Measurements from ENCODE around the gene PDHX.
"Not testable (repeated sequence)": the region's sequence is repeated elsewhere in the genome, so short reads cannot be mapped to it uniquely, and the experiment has no call there.

PDHX gene

DNA sequence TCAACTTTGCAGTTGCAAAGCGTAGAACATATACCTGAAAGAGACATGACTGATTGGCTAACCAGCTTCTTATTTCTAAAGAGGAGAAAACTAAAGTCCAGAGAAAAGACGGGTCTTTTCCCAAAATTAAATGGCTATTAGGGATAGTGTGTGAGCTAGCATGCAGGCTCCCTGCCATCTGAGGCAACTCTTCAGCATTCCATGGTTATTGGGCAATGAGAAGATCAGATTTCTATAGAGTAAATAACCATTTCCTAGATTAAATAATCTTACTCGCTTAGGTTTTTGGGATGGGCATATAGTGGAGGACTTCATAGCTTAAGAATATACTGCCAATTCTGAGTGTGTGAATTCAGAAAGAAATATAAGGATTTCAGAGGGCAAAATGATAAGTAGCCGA, 95.0 kb downstream of the PDHX start:
- Mint-ChIP-seq H3K27ac (no peak overlapping the region), H3K36me3 (peaks cover 9% of the 10 kb centered on the region), H3K9me3 (no peaks in the 10 kb centered on the region), H3K4me1 (peaks cover 57% of the 10 kb centered on the region), H3K4me3 (no peak overlapping the region)
- DNase-seq (ENCODE audit: low spot score in 2 of 2) (no peak), ATAC-seq (no peak)

- peaks cover 9% of the 10 kb centered on the region for H3K36me3 Mint-ChIP-seq
- ATAC-seq (no peak), DNase-seq (ENCODE audit: low spot score in 2 of 2) (no peak)
- H3K9me3 Mint-ChIP-seq, result no peaks in the 10 kb centered on the region
- H3K4me1 Mint-ChIP-seq, result peaks cover 52% of the 10 kb centered on the region
- peak overlapping the region; percentile 45 for H3K4me3 Mint-ChIP-seq
- H3K27ac Mint-ChIP-seq, result peak overlapping the region; percentile 89
These were observed 95.5 kb downstream of the PDHX start for GRCh38 chr11:35011944-35012343.

- H3K4me1 Mint-ChIP-seq, result peaks cover 45% of the 10 kb centered on the region
- peak overlapping the region; percentile 89 for H3K27ac Mint-ChIP-seq
- no peaks in the 10 kb centered on the region for H3K9me3 Mint-ChIP-seq
- peak overlapping the region; percentile 45 for H3K4me3 Mint-ChIP-seq
- peaks cover 9% of the 10 kb centered on the region for H3K36me3 Mint-ChIP-seq
- DNase-seq (ENCODE audit: low spot score in 2 of 2) (peak; percentile 27 to 78), ATAC-seq (peak; percentile 87)
These were observed 96.2 kb downstream of the PDHX start for GRCh38 chr11:35012467-35013191.

DNA sequence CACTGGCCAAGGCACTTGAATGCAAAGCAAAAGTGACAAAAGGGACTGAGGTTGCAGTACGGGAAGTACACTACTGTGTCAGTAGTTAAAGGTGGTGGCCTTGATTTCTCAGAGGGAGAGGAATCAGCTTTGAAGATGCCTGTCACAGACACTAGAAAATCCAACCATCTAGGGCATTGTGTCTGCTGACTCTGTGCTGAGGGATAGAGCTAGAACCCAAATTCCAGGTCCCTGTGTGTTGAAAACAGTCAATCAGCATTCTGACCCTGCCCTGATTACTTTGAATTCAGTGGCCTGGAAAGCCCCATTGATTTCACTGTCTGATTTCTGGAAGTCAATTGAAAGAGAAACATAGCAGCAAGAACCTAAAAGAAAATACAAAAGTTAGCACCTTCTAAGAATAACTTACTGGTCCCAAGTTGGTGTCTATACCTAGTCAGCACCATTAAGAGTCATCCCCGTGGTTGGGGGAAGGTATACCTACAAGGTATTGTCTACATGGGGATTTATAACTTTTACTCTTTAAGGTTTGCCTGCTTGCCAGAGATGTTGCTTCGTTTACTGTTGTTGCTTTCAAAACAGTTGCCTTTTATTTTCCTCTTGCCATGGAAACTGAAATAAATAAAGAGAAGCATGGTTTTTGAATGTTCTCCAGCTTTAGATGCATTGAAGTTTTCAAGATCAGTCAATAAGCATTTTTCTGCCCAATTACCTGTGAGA, 97.3 kb downstream of the PDHX start:
- H3K4me1 Mint-ChIP-seq, result peaks cover 39% of the 10 kb centered on the region
- no peaks in the 10 kb centered on the region for H3K9me3 Mint-ChIP-seq
- DNase-seq (ENCODE audit: low spot score in 2 of 2) (peak; percentile 18 to 78), ATAC-seq (peak; percentile 77)
- H3K36me3 Mint-ChIP-seq, result peaks cover 9% of the 10 kb centered on the region
- peak overlapping the region; percentile 89 for H3K27ac Mint-ChIP-seq
- H3K4me3 Mint-ChIP-seq, result peak overlapping the region; percentile 45

GRCh38 chr11:35014346-35014745, 97.9 kb downstream of the PDHX start:
- peaks cover 9% of the 10 kb centered on the region for H3K36me3 Mint-ChIP-seq
- H3K9me3 Mint-ChIP-seq, result no peaks in the 10 kb centered on the region
- peak overlapping the region; percentile 89 for H3K27ac Mint-ChIP-seq
- H3K4me1 Mint-ChIP-seq, result peaks cover 34% of the 10 kb centered on the region
- DNase-seq (ENCODE audit: low spot score in 2 of 2) (no peak), ATAC-seq (no peak)
- peak overlapping the region; percentile 45 for H3K4me3 Mint-ChIP-seq

GRCh38 chr11:35015621-35016387, 99.4 kb downstream of the PDHX start:
- DNase-seq (ENCODE audit: low spot score in 2 of 2) (no peak), ATAC-seq (no peak)
- H3K27ac Mint-ChIP-seq, result no peak overlapping the region
- no peak overlapping the region for H3K4me3 Mint-ChIP-seq
- peaks cover 30% of the 10 kb centered on the region for H3K4me1 Mint-ChIP-seq
- no peaks in the 10 kb centered on the region for H3K9me3 Mint-ChIP-seq
- peaks cover 9% of the 10 kb centered on the region for H3K36me3 Mint-ChIP-seq

GRCh38 chr11:35016916-35017315, 100.5 kb downstream of the PDHX start:
- Mint-ChIP-seq H3K36me3 (peaks cover 9% of the 10 kb centered on the region), H3K9me3 (no peaks in the 10 kb centered on the region)

GRCh38 chr11:35017528-35018342, 101.3 kb downstream of the PDHX start:
- ATAC-seq (no peak), DNase-seq (ENCODE audit: low spot score in 2 of 2) (no peak)
- H3K27ac Mint-ChIP-seq, result no peak overlapping the region
- no peaks in the 10 kb centered on the region for H3K9me3 Mint-ChIP-seq
- no peak overlapping the region for H3K4me3 Mint-ChIP-seq
- peaks cover 17% of the 10 kb centered on the region for H3K4me1 Mint-ChIP-seq
- H3K36me3 Mint-ChIP-seq, result peaks cover 3% of the 10 kb centered on the region

More at GRCh38 chr11:35016916-35017315, 100.5 kb downstream of the PDHX start:
- Mint-ChIP-seq H3K4me3 (no peak overlapping the region), H3K27ac (no peak overlapping the region), H3K4me1 (peaks cover 25% of the 10 kb centered on the region)
- no peak for ATAC-seq
- DNase-seq (ENCODE audit: low spot score in 2 of 2), result no peak

DNA sequence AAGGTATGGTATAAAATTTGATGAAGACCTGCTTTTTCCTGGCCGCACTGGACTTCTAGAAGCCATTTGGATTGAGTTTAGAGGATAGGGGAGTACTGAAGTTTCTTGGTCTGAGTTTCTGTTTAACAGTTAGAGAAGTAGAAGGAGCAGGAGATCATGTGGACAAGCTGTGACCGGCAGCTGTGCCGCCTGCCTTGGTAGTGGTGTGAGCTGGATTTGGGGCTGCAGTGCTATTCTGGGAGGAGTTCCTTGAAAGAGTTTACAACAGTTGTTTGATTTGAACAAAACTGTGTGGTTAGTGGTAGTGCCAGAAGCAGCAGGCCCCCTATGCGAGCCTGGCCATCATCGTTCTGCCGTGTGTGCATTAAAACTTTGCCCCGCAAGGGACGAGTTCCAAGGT, 105.2 kb downstream of the PDHX start:
- Mint-ChIP-seq H3K27ac (no peak overlapping the region), H3K4me3 (no peak overlapping the region), H3K4me1 (no peaks in the 10 kb centered on the region), H3K9me3 (peaks cover 18% of the 10 kb centered on the region), H3K36me3 (no peaks in the 10 kb centered on the region)
- no peak for DNase-seq (ENCODE audit: low spot score in 2 of 2)
- no peak for ATAC-seq

- H3K9me3 Mint-ChIP-seq, result peaks cover 18% of the 10 kb centered on the region
- DNase-seq (ENCODE audit: low spot score in 2 of 2); H3K4me1 Mint-ChIP-seq; ATAC-seq; H3K27ac Mint-ChIP-seq; H3K4me3 Mint-ChIP-seq; H3K36me3 Mint-ChIP-seq: not testable (repeated sequence)
These were observed 107.5 kb downstream of the PDHX start for GRCh38 chr11:35023940-35024339.

- H3K36me3 Mint-ChIP-seq; ATAC-seq; DNase-seq (ENCODE audit: low spot score in 2 of 2); H3K27ac Mint-ChIP-seq; H3K4me3 Mint-ChIP-seq: not testable (repeated sequence)
- Mint-ChIP-seq H3K4me1 (peaks cover 28% of the 10 kb centered on the region), H3K9me3 (peaks cover 18% of the 10 kb centered on the region)
These were observed 111.6 kb downstream of the PDHX start for GRCh38 chr11:35028007-35028406.

DNA sequence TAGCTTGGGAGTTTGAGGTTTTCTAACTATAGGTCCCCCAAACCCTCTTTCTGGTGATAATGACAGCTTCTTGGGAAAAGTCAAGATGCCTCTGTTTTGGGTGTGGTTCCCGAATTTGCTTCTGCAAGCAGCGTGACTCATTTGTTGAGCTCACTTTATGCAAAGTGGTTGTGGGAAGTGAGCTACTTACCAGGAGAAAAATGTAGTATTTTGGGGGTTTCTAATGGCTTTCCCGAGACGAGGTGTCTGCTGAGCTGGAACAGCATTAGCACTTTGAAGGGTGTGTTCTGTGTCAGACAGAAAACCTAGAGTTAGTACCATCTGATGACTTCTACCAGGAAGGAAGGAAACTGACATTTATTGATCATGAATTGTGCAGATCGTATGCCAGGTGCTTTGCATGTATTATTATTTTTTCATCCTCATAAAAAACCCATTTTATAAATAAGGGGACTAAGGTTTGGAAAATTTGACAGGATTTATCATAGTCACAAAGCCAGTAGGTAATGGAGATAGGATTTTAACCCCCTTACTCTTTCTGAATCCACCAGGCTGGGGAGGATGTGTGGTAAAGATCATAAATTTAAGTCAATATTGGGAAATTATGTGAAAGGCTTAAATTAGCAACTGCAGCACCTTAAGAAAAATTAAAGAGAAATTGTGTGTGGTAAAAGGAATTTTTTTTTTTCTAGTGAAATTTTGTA, 113.7 kb downstream of the PDHX start:
- H3K36me3 Mint-ChIP-seq, result no peaks in the 10 kb centered on the region
- H3K4me3 Mint-ChIP-seq, result peak overlapping the region; percentile 70
- peaks cover 2% of the 10 kb centered on the region for H3K9me3 Mint-ChIP-seq
- ATAC-seq, result peak; percentile 70
- DNase-seq (ENCODE audit: low spot score in 2 of 2), result peak in 1 of 2 donors; percentile 64
- H3K27ac Mint-ChIP-seq, result peak overlapping the region; percentile 89
- peaks cover 46% of the 10 kb centered on the region for H3K4me1 Mint-ChIP-seq

- ATAC-seq, result peak; percentile 96
- Mint-ChIP-seq H3K9me3 (no peaks in the 10 kb centered on the region), H3K4me3 (peak overlapping the region; percentile 70), H3K27ac (peak overlapping the region; percentile 89), H3K4me1 (peaks cover 53% of the 10 kb centered on the region), H3K36me3 (no peaks in the 10 kb centered on the region)
- peak in 1 of 2 donors; percentile 66 for DNase-seq (ENCODE audit: low spot score in 2 of 2)
These were observed 114.3 kb downstream of the PDHX start for GRCh38 chr11:35030716-35031213.

DNA sequence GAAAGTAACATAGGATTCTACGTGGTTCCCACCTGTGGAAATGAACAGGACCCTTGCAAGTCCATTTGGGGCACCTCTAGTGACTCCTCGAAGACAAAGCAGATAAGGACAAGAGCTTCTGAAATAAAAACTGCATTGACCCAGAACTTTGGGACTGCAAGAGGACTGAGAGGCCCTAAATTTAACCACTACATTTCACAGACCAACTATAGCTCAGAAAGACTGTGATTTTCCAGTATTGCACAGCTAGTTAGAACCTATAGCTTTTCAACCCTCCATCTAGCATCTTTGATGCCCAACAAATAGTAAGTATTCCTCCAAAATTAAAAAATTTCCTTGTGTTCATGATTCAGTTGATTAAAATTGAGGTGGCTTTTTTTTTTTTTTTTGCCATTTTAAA, 114.9 kb downstream of the PDHX start:
- Mint-ChIP-seq H3K4me1 (peaks cover 57% of the 10 kb centered on the region), H3K4me3 (peak overlapping the region; percentile 70), H3K27ac (no peak overlapping the region), H3K36me3 (no peaks in the 10 kb centered on the region), H3K9me3 (no peaks in the 10 kb centered on the region)
- DNase-seq (ENCODE audit: low spot score in 2 of 2), result no peak
- ATAC-seq, result no peak

Measured in stimulated activated effector memory CD8-positive, alpha-beta T cell treated with anti-CD3 and anti-CD28 coated beads, Interleukin-12 subunit alpha, Interleukin-12 subunit beta, amount 100 ng/mL, for 72 hours (primary cell).